HK-2 (cell line): ENCODE data around the gene CDH23.

Source experiments
- DNase-seq: peaks from one replicate; pipeline ENCODE4 v3.0.0-alpha.2; 2018; ENCODE audit not compliant: unreplicated experiment

CDH23 gene

GRCh38 chr10:71537681-71538080 is 141.0 kb downstream of the CDH23 start:
- no peak for DNase-seq

GRCh38 chr10:71538608-71539260 is 142.0 kb downstream of the CDH23 start:
- no peak for DNase-seq

GRCh38 chr10:71539442-71540118 is 142.9 kb downstream of the CDH23 start:
- DNase-seq = no peak

- DNase-seq = no peak
Measured at GRCh38 chr10:71542478-71542877, 145.8 kb downstream of the CDH23 start.

- DNase-seq = no peak
Measured at GRCh38 chr10:71543608-71544170, 147.0 kb downstream of the CDH23 start.

- DNase-seq = no peak
Measured at GRCh38 chr10:71545001-71545400, 148.3 kb downstream of the CDH23 start.

GRCh38 chr10:71546220-71546619 is 149.5 kb downstream of the CDH23 start:
- DNase-seq = no peak

GRCh38 chr10:71547312-71547711 is 150.6 kb downstream of the CDH23 start:
- no peak for DNase-seq

GRCh38 chr10:71547876-71548846 is 151.4 kb downstream of the CDH23 start:
- no peak for DNase-seq

GRCh38 chr10:71549766-71550533 is 153.2 kb downstream of the CDH23 start:
- no peak for DNase-seq

- DNase-seq = no peak
Measured at GRCh38 chr10:71550628-71551027, 153.9 kb downstream of the CDH23 start.

- DNase-seq = no peak
Measured at GRCh38 chr10:71551970-71552369, 155.2 kb downstream of the CDH23 start.

- no peak for DNase-seq
Measured at GRCh38 chr10:71553432-71553831, 156.7 kb downstream of the CDH23 start.

- no peak for DNase-seq
Measured at GRCh38 chr10:71554671-71555070, 158.0 kb downstream of the CDH23 start.

- no peak for DNase-seq
Measured at GRCh38 chr10:71555087-71555723, 158.5 kb downstream of the CDH23 start.

- DNase-seq = no peak
Measured at GRCh38 chr10:71555724-71556119, 159.0 kb downstream of the CDH23 start.

- no peak for DNase-seq
Measured at GRCh38 chr10:71558991-71559390, 162.3 kb downstream of the CDH23 start.

- no peak for DNase-seq
Measured at GRCh38 chr10:71561003-71561574, 164.4 kb downstream of the CDH23 start.

GRCh38 chr10:71562181-71562580 is 165.5 kb downstream of the CDH23 start:
- no peak for DNase-seq

GRCh38 chr10:71562904-71563303 is 166.2 kb downstream of the CDH23 start:
- no peak for DNase-seq
